SK-N-SH (cell line): Measurements from ENCODE around the gene STRC.
"Not testable (repeated sequence)": the region's sequence is repeated elsewhere in the genome, so short reads cannot be mapped to it uniquely, and the experiment has no call there.

Experiments used
- CTCF ChIP-seq: fragments of 200-600 bp; sonication (generic); IDR thresholded peaks from 2 replicates; pipeline ENCODE4 v1.6.1; 2017; ENCODE audit warnings: antibody characterized with exemption, mild to moderate bottlenecking, moderate library complexity
- ELF1 ChIP-seq: IDR thresholded peaks from 2 replicates; pipeline ENCODE4 v1.4.0; 2012
- EZH2phosphoT487 ChIP-seq: fragments of 200-600 bp; sonication (generic); IDR thresholded peaks from 2 replicates; pipeline ENCODE4 v1.6.1; 2017; ENCODE audit warnings: low read depth, mixed run types, mild to moderate bottlenecking, antibody characterized with exemption, moderate library complexity, borderline replicate concordance
- FOXJ3 ChIP-seq: sonication (generic); formaldehyde crosslinking; IDR thresholded peaks from 2 replicates; pipeline ENCODE4 v1.5.1; 2020; ENCODE audit warnings: mild to moderate bottlenecking, missing genetic modification reagents
- GATA2 ChIP-seq: sonication (generic); formaldehyde crosslinking; IDR thresholded peaks from 2 replicates; pipeline ENCODE4 v1.5.0; 2020; ENCODE audit warnings: mild to moderate bottlenecking, missing genetic modification reagents
- JUND ChIP-seq: IDR thresholded peaks from 2 replicates; pipeline ENCODE4 v1.4.0; 2012
- MAX ChIP-seq: IDR thresholded peaks from 2 replicates; pipeline ENCODE4 v1.4.0; 2012; ENCODE audit warnings: low read depth
- NRF1 ChIP-seq: IDR thresholded peaks from 2 replicates; pipeline ENCODE4 v1.6.1; 2012; ENCODE audit warnings: low read depth, mild to moderate bottlenecking, low read length
- SIN3A ChIP-seq: IDR thresholded peaks from 2 replicates; pipeline ENCODE4 v1.6.1; 2012; ENCODE audit warnings: low read depth, mild to moderate bottlenecking, low read length, moderate library complexity, borderline replicate concordance
- USF2 ChIP-seq: fragments of 150-350 bp; IDR thresholded peaks from 2 replicates; pipeline ENCODE4 v1.6.1; 2017; ENCODE audit warnings: antibody characterized with exemption, low read length, low read depth, borderline replicate concordance

GRCh38 chr15:43649430-43649926 is 30.9 kb upstream of the STRC start:
- not testable (repeated sequence) for TF ChIP-seq JUND; USF2; CTCF; SIN3A; MAX; FOXJ3; EZH2phosphoT487; ELF1; NRF1; GATA2 (CRISPR knock-in tag)
